NCI-H345 treated with DMSO at 0.1 percent for 48 hours (cell line): ENCODE results near the gene CENATAC.
"Not testable (repeated sequence)": the region's sequence is repeated elsewhere in the genome, so short reads cannot be mapped to it uniquely, and the experiment has no call there.

Experiments
- DNase-seq: peaks from one replicate; lab custom pipeline; 2025; ENCODE audit not compliant: unreplicated experiment; lab: John Stamatoyannopoulos, UW

CENATAC gene

DNA sequence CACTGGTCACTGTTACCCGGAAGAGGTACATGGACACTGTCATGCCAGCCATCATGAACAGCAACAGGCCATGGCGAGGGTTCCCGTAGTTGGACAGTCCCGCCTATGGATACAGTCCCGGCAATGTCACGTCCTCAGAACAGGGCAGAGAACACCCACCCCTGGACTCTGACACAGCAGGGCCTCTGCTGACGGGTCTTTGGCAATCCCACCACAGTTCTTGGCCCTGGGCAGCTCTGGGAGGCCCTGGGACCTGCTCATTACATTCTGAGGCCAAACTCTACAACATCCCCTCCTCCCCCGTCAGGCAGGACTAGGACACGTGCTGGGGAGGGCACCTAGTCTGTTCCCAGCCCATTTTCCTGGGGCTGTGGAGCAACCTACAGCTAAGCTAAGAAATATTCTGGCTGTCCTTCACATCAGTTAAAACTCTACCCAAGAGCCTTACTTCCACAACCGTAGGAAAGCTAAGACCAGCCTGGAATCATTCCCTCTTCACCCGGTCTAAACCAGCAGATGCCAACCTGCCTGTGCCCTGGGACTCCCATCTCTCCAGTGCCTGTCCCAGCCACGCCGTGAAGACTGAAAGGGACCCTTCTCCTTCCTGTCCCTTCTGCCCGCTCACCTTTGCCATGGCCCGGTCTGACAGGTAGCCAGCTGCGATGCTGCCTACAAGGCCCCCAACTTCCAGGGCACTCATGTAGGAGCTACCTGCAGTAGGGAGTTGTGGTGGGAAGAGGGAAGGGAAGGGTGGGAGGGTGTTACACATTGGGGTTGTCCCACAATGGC is 28.2 kb downstream of the CENATAC start:
- no peak for DNase-seq

DNA sequence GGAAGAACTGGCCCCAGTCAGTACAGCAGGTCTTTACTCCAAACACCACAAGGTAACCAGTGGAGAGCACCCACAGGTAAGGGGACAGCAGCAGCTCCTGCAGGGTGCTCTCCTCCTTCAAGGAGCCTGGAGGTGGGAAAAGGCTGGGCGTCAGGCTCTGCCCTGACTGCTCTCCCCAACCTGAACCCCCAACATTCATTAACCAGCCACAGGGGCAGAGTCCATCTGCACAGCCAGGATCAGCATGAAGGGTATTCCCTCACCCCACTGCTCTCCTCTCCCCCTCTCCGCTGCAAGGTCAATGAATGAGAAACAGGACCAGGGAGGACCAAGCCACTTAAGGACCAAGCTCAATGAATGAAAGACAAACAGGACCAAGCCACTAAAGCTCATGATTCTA is 29.0 kb downstream of the CENATAC start:
- DNase-seq = no peak

DNA sequence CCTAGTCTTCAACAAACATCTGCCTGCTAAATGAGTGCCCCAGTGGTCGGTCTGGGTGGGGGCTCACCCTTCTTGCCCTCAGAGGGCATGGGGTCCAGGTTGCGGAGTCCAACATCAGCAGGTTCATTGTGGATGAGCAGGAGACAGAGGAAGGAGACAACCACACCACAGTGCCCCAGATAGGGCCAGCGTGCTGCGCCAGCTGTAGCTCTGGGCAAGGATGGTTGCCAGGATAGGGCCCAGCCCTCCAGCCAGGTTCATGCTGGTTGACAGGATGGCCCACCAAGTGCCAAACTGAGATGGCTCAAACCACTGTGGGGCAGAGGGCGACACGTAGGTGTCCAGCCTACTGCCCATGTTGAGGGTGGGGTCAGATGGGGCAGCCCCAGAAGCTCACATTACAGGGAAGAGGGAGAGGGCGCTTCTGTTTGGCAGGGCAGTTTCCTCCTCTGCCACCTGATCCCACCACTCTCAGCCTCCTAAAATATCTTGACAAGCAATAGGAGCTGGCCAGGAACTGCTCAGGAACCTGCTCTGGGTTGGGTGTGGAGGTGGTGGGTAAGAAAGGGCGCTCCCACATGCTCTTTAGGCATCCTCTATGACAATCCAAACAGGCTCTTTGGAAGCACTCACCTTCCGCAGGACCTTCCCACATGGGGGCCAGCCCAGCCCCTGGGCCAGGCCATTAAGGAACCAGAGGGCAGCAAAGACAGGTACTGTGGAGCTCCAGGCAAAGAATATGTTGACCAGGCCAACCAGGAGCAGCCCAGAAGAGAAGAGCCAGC is 29.8 kb downstream of the CENATAC start:
- DNase-seq = no peak

DNA sequence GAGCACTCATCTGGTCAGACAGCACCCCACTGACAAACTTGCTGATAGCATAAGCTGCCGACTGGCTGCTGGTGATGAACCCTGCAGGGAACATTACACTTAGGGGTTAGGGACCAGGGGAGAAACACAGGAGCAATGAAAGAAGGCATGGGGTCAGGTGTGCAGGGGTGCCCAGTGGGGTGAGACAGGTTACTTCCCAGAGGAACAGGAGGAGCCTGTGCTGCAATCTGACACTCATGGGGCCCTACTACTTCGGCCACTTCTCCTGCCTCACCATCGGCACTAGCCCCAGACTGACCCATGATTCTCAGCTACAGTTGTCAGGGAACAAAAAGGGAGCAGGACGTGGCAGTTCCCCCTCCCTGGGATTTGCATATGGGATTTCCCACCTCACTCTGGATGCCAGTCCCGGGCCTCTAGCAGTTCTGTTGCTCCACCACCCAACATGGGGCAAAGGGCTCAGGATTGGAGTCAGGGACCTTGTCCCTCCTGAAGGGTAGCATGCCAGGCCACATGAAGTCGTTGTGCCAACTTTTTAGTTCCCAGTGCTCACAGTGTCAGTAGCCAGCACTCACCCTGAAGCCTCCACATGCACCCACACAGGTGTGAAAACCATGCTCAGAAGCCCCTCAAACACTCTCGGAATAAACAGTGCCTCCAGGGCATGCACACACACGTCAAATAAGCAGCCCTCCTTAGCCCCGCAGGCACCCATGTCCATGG is 30.6 kb downstream of the CENATAC start:
- DNase-seq = no peak

DNA sequence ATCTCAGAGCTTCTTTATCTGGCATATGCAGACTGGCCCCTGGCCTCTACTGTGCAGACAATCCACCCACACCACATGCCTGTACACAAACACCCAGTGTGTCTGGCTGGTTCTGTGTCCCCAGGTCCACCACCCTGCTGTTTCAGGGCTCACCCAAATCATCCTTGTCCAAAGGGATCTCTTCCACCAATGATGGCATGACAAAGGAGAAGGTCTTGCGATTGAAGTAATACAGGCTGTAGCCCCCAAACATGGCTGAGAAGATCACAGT is 31.1 kb downstream of the CENATAC start:
- DNase-seq = no peak

DNA sequence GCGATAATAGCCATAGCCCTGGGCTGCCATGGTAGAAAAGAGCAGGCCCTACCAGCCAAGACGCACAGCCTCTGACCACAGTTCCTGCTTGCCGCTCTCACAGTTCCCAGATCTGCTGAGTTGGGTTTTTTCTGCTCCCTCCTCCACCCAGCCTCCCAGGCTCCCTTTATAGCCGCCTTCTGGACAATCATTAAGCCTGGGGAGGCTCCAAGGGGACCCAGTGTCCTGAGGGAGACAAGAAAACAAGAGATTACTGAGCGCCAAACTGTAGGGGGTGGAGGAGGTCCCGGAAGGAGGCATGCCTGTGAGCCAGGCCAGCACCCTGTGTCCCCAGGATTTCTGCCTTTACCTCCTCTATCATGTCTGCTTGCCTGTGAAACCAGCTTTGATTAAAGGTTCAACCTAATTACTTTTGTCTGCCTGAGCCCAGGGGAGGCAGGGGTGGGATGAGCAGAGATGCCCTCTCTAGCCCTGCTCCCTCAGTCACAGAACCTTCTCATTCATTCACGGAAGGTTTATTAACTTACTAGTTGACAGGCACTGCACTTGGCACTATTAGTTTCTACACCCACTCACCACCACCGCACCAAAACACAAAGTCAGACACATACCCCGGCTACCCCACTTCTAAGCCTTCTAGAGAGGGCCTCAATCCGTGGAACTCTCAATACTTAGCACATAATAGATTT is 31.5 kb downstream of the CENATAC start:
- no peak for DNase-seq

DNA sequence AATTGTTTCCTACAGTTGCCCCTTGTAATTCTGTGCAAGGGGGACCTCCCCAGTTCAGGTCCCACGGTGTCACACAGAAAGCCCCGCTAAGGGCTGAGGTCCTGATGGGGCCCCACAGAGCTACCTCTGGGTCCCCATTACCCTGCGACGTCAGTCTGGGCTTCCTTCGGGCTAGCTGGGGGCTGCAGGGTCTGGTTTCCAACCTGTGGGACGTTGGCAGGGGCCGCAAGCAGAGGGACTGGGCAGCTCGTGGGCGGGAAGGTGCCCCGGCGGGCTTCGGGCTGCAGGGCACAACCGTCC is 32.0 kb downstream of the CENATAC start:
- DNase-seq = no peak

DNA sequence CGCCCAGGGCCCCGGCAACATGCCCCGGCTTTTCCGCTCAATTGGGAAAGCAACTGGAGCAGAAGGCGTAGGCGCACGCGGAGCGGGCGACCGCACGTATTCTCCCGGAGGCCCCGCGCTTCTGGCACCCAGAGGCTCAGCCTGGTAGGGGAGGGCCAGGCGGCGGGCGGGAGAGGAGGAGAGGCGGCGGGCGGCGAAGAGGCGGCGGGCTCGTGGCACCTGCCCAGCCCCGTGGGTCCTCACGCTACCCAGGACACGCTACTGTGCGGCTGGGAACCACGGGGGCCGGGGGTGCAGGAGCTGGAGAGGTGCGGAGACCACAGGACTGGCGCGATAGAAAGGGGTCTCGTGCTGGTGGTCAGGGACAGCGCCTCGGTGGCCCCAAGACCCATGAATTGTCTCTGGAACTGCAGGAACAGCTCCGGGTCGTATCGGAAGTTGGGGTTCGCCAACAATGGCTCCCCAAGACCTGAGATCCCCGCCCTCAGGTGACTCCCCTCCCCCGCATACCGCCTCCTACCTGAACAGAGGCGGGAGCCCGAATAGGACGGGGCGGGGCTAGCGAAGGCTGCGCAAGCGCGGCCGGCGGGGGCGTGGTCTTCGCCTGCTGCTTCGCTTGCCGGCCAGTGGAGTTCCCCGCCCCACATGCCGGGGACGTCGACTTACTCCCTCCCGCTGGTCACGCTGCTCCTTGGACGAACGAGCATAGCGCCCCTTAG is 32.5 kb downstream of the CENATAC start, which contains the start of gene SLC37A4:
TSS of gene SLC37A4 (minus strand) at position 549 of the 719 bp plus-strand sequence.
- DNase-seq = peak; percentile 93

DNA sequence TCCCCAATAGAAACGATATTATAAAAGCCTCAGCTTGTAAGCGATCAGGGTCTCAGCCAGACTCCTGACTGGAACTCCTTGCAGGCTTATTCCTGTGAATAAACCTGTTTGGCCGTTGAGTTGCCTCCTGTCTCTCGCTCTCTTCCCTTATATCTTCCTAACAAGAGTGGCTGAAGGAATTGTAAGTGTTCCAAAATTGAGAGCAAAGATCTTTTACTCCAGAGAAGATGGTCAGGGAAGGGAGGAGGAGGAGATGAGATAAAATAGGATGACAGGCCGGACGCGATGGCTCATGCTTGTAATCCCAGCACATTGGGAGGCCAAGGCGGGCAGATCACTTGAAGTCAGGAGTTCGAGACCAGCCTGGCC is 34.0 kb downstream of the CENATAC start:
- no peak for DNase-seq

DNA sequence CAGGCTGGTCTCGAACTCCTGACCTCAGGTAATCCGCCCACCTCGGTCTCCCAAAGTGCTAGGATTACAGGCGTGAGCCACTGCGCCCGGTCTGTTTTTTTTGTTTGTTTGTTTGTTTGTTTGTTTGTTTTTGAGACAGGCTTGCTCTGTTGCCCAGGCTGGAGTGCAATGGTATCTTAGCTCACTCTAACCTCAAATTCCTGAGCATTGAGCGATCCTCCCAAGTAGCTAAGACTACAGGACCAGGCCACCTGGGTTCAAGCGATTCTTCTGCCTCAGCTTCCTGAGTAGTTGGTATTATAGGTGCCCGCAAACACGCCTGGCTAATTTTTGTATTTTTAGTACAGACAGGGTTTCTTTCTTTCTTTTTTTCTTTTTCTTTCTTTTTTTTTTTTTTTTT is 35.5 kb downstream of the CENATAC start:
- DNase-seq = not testable (repeated sequence)

DNA sequence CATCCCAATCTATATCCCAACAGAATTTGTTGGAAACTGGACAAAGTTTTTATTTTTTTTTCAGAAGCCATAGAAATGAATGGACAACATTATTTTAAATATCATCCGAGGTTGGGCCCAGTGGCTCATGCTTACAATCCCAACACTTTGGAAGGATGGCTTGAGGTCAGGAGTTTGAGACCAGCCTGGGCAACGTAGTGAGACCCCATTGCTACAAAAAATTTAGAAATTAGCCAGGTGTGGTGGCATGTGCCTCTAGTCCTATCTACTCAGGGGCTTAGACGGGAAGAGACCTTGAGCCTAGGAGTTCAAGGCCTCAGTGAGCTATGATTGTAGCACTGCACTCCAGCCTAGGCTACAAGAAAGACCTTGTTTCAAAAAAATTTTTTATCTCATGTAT is 36.9 kb downstream of the CENATAC start:
- no peak for DNase-seq

DNA sequence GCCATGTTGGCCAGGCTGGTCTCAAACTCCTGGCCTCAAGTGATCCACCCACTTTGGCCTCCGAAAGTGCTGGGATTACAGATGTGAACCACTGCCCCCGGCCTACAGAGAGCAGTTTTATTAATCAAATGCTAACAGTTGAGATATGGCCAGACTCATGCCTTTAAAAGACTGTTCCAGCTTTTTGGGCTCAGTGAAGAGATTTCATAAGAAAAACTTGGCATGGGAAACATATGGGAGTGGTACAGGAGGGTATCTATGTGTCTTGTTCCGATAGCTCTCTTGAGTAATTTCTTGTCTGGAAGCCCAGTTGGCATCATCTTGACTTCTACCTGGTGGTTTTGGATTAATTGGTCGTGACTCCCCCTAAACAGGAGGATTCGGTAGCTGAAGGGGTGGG is 40.9 kb downstream of the CENATAC start:
- no peak for DNase-seq

DNA sequence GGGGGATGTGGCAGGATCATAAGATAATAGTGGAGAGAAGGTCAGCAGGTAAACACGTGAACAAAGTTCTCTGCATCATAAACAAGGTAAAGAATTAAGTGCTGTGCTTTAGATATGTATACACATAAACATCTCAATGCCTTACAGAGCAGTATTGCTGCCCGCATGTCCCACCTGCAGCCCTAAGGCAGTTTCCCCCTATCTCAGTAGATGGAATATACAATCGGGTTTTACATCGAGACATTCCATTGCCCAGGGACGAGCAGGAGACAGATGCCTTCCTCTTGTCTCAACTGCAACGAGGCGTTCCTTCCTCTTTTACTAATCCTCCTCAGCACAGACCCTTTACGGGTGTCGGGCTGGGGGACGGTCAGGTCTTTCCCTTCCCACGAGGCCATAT is 41.5 kb downstream of the CENATAC start:
- DNase-seq = not testable (repeated sequence)

DNA sequence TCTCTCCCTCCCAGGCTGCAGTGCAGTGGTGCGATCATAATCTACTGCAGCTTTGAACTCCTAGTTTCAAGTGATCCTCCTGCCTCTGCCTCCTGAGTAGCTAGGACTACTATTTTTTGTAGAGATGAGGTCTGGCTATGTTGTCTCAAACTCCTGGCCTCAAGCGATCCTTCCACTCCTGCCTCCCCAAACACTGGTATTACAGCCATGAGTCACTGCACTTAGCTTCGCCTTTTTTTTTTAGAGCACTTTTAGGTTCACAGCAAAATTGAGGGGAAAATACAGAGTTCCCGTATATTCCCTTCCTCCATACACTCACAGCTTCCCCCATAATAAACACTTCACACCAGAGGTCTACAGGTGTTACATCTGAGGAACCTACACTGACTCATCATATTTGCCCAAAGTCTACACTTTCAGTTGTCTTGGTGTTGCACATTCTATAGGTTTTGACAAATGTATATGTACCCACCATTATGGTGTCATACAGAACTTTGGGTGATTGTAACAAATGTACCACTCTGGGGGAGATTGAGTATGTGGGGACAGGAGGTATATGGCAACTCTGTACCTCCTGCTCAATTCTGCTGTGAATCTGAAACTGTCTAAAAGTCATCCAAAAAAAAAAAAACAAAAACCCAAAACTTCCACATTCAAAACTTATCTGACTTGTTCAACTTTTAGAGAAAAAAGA is 44.0 kb downstream of the CENATAC start:
- DNase-seq = no peak

DNA sequence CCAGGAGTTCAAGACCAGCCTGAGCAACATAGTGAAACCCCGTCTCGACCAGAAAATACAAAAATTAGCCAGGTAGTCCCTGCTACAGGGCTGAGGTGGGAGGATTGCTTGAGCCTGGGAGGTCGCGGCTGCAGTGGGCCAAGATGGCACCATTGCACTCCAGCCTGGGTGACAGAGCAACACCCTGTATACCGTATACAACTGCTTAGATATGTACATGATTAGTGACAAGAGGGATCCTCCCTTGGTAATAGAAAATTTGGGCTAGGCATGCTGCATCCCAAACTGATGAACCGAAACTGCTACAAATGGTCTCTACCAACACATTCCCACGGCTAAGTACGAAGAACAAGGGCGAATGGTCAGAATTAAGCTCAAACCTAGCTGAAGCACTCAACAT is 45.0 kb downstream of the CENATAC start:
- DNase-seq = no peak

DNA sequence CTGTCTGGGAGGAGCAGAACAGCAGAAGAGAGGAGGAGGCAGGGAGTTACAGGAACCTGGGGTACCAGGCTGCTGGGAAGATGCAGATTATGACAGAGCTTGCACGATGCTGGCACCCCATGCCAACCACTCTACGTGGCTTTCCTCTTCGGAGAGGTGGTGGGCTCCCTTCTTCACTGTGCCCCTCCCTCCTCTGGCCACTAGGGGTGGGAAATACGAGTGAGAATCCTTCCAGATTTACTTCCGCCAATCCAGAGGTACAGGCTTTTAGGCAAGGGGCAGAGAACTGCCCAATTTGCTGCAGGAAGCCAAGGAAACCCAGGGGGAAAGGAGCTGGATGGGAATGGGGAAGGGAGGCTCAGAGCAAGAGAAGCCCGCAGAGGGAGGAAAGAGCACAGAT is 46.8 kb downstream of the CENATAC start:
- DNase-seq = no peak

DNA sequence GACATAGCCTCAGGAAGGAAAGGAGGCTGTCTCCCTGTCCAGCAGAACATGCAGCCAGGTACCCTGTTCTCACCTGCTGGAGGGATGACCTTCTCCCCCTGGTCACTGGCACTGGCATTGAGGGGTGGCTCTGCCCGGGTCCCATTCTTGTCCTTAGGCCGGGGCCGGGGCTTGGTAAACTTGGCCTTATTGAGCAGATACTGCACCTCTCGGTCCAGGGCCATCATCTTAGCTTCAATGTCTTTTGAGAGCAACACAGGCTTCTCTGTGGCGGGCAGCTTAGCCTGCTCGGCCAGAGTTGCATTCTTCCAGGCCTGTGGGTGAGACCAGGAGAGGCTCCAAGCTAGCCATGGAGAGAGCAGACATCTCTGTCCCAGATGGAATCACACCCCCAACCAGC is 48.6 kb downstream of the CENATAC start:
- DNase-seq = no peak

DNA sequence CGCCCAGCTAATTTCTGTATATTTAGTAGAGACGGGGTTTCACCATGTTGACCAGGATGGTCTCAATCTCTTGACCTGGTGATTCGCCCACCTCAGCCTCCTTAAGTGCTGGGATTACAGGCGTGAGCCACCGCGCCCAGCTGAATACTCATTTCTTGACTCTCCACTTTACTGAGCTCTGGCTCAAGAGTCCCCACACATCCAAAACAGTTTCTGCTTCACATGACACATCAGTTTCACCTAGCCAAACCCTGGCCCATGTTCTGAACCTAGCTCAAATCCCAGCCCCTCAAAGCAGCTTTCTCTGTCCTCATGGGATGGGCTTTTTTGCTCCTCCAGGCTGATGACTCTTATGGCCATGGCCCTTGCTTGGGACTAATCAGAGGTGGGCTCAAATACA is 49.3 kb downstream of the CENATAC start:
- no peak for DNase-seq

DNA sequence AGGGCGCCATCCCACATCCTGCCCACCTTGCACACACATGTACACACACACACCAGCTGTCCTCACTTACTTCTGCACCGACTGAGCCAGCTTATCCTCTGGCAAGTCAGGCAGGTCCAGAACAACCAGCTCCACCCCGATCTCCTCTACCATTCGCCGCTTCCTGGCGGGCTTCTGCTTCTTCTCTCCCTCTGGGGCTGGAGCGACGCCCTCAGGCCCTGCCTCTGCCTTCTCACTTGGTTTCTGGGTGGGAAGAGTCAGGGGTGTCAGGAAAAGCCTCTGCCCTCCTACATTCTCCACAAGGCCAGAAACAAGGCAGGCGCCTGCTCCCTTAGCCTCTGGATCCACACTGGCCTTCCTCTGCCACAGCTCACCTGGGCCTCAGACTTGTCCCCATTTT is 50.7 kb downstream of the CENATAC start:
- DNase-seq = no peak

DNA sequence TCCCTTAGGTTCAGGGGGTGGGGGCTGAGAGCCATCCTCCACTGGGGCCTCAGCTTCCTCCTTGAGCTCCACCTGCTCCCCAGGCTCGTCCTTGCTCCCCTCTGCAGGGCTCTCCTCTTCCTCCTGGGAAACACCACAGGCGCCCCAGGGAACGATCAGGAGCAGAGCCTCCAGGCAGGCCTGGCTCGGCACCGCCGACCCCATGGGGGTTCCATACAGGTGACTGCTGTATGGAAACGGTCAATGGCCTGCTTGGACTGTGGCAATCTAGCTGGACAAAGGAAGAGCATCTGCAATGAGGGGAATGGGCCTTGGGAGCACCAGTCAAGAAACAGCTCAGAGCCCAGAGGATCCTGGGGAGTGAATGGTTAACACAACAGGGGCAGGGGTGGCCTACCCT is 51.1 kb downstream of the CENATAC start:
- DNase-seq = no peak
